NCI-H2107 (cell line): ENCODE measurements around the gene FUT1.
"Not testable (repeated sequence)": the region's sequence is repeated elsewhere in the genome, so short reads cannot be mapped to it uniquely, and the experiment has no call there.

Source experiments
- DNase-seq: peaks from one replicate; lab custom pipeline; 2025; lab: John Stamatoyannopoulos, UW

Gene FUT1

GRCh38 chr19:48752496-48753365, at the start of gene FUT1:
Gene FUT1, minus strand, starts transcription at chr19:48752641. Its CDS starts 1,360 bp downstream, at chr19:48751281.
- peak; percentile 93 for DNase-seq

- DNase-seq, result no peak
Measured at GRCh38 chr19:48799358-48800300, 47.2 kb upstream of the FUT1 start.

- no peak for DNase-seq
Measured at GRCh38 chr19:48798937-48799336, 46.5 kb upstream of the FUT1 start.

- DNase-seq, result no peak
Measured at GRCh38 chr19:48797103-48797502, 44.7 kb upstream of the FUT1 start.

GRCh38 chr19:48796298-48797083, 44.0 kb upstream of the FUT1 start:
- DNase-seq, result no peak

- DNase-seq, result no peak
Measured at GRCh38 chr19:48795685-48796070, 43.2 kb upstream of the FUT1 start.

GRCh38 chr19:48795055-48795684, 42.7 kb upstream of the FUT1 start:
- DNase-seq, result peak; percentile 82

GRCh38 chr19:48794291-48794690, 41.9 kb upstream of the FUT1 start:
- no peak for DNase-seq

- DNase-seq, result no peak
Measured at GRCh38 chr19:48793271-48793670, 40.8 kb upstream of the FUT1 start.

- not testable (repeated sequence) for DNase-seq
Measured at GRCh38 chr19:48787331-48787730, 34.9 kb upstream of the FUT1 start.

- not testable (repeated sequence) for DNase-seq
Measured at GRCh38 chr19:48786422-48786821, 34.0 kb upstream of the FUT1 start.

- DNase-seq, result no peak
Measured at GRCh38 chr19:48784527-48784926, 32.1 kb upstream of the FUT1 start.

- no peak for DNase-seq
Measured at GRCh38 chr19:48780631-48781391, 28.4 kb upstream of the FUT1 start.

- DNase-seq, result no peak
Measured at GRCh38 chr19:48779636-48780035, 27.2 kb upstream of the FUT1 start.

- no peak for DNase-seq
Measured at GRCh38 chr19:48777720-48778119, 25.3 kb upstream of the FUT1 start.

- no peak for DNase-seq
Measured at GRCh38 chr19:48777139-48777538, 24.7 kb upstream of the FUT1 start.

- DNase-seq, result no peak
Measured at GRCh38 chr19:48772503-48772953, 20.1 kb upstream of the FUT1 start.

GRCh38 chr19:48770734-48771472, 18.5 kb upstream of the FUT1 start:
- no peak for DNase-seq

- DNase-seq, result no peak
Measured at GRCh38 chr19:48770266-48770665, 17.8 kb upstream of the FUT1 start.
